NB4 (cell line): ENCODE measurements around the gene ZNF652.

Experiments used
- DNase-seq: peaks from one replicate; pipeline ENCODE4 v3.0.0; 2010; ENCODE audit warnings: low read depth
- H3K4me3 ChIP-seq: one replicate; pipeline ENCODE4 v1.5.1; 2011; ENCODE audit warnings: mild to moderate bottlenecking, low read depth, low read length, moderate library complexity
- CTCF ChIP-seq: IDR thresholded peaks from one replicate; pipeline ENCODE4 v1.5.1; 2012; ENCODE audit warnings: low read depth, low read length
- MAX ChIP-seq: IDR thresholded peaks from 2 replicates; pipeline ENCODE4 v1.6.1; 2011; ENCODE audit warnings: low read depth, low read length
- MYC ChIP-seq: IDR thresholded peaks from 2 replicates; pipeline ENCODE4 v1.6.1; 2011; ENCODE audit warnings: low read depth, low read length
- POLR2A ChIP-seq: IDR thresholded peaks from 2 replicates; pipeline ENCODE4 v1.6.1; 2011; ENCODE audit warnings: mild to moderate bottlenecking; ENCODE audit not compliant: insufficient read length; ENCODE audit errors: extremely low read depth

The ZNF652 gene

GRCh38 chr17:49404906-49405305 lies 42.9 kb upstream of the ZNF652 start:
- DNase-seq = no peak
- H3K4me3 ChIP-seq = no peak overlapping the region
- TF ChIP-seq MYC = no peak
- no peak for TF ChIP-seq MAX
- no peak for TF ChIP-seq CTCF
- no peak for TF ChIP-seq POLR2A

GRCh38 chr17:49404361-49404760 lies 42.3 kb upstream of the ZNF652 start:
- TF ChIP-seq CTCF (no peak), MYC (no peak), MAX (no peak), POLR2A (no peak)
- DNase-seq = no peak
- no peak overlapping the region for H3K4me3 ChIP-seq

- no peak for TF ChIP-seq MAX
- no peak for TF ChIP-seq MYC
- TF ChIP-seq POLR2A = no peak
- TF ChIP-seq CTCF = no peak
- no peak for DNase-seq
- no peak overlapping the region for H3K4me3 ChIP-seq
These were observed 41.7 kb upstream of the ZNF652 start for GRCh38 chr17:49403514-49404289.

- no peak overlapping the region for H3K4me3 ChIP-seq
- TF ChIP-seq MYC (no peak), CTCF (no peak), MAX (no peak), POLR2A (no peak)
- DNase-seq = no peak
These were observed 40.7 kb upstream of the ZNF652 start for GRCh38 chr17:49402706-49403105.

- no peak overlapping the region for H3K4me3 ChIP-seq
- DNase-seq = no peak
- TF ChIP-seq MAX (no peak), CTCF (no peak), MYC (no peak), POLR2A (no peak)
These were observed 40.0 kb upstream of the ZNF652 start for GRCh38 chr17:49401971-49402611.
